SK-N-SH treated with all-trans-retinoic acid at 6 μM for 48 hours (cell line): ENCODE results near the gene JPT2.
"Not testable (repeated sequence)": the region's sequence is repeated elsewhere in the genome, so short reads cannot be mapped to it uniquely, and the experiment has no call there.

Source experiments
- ATAC-seq: fragments of 200-7000 bp; cut with Tn5 transposase; 3 replicates; pipeline ENCODE4 v1.9.1; 2020; ENCODE audit warnings: mild to moderate bottlenecking, moderate library complexity
- ARNTL ChIP-seq: fragments of 450-650 bp; formaldehyde crosslinking; IDR thresholded peaks from 2 replicates; pipeline ENCODE4 v1.5.0; 2020; ENCODE audit warnings: low read depth, mild to moderate bottlenecking, moderate library complexity, borderline replicate concordance
- BACH2 ChIP-seq: fragments of 250-450 bp; sonication (Bioruptor Pico); IDR thresholded peaks from 2 replicates; pipeline ENCODE4 v1.9.0; 2021; ENCODE audit warnings: mild to moderate bottlenecking, borderline replicate concordance
- CREB5 ChIP-seq: fragments of 250-450 bp; sonication (Bioruptor Pico); IDR thresholded peaks from 2 replicates; pipeline ENCODE4 v1.5.1; 2020; ENCODE audit warnings: low read depth, mild to moderate bottlenecking, moderate library complexity
- CSDC2 ChIP-seq: fragments of 250-450 bp; sonication (Bioruptor Pico); IDR thresholded peaks from 2 replicates; pipeline ENCODE4 v1.5.0; 2020; ENCODE audit warnings: mild to moderate bottlenecking, moderate library complexity
- ESRRG ChIP-seq: fragments of 250-450 bp; sonication (Bioruptor Pico); IDR thresholded peaks from 2 replicates; pipeline ENCODE4 v1.6.1; 2021; ENCODE audit warnings: mild to moderate bottlenecking
- GLIS3 ChIP-seq: fragments of 250-450 bp; sonication (Bioruptor Pico); IDR thresholded peaks from 2 replicates; pipeline ENCODE4 v1.5.0; 2020; ENCODE audit warnings: mild to moderate bottlenecking, moderate library complexity
- ISL1 ChIP-seq: fragments of 250-450 bp; sonication (Bioruptor Pico); IDR thresholded peaks from 2 replicates; pipeline ENCODE4 v2.1.2; 2022; ENCODE audit warnings: mild to moderate bottlenecking, moderate library complexity
- OSR1 ChIP-seq: fragments of 250-450 bp; sonication (Bioruptor Pico); IDR thresholded peaks from 2 replicates; pipeline ENCODE4 v1.8.0; 2022; ENCODE audit warnings: moderate library complexity, mild to moderate bottlenecking, inconsistent platforms
- PATZ1 ChIP-seq: fragments of 250-450 bp; sonication (Bioruptor Pico); IDR thresholded peaks from 2 replicates; pipeline ENCODE4 v1.8.0; 2020; ENCODE audit warnings: mild to moderate bottlenecking, moderate library complexity, borderline replicate concordance
- POU6F1 ChIP-seq: fragments of 250-450 bp; sonication (Bioruptor Pico); IDR thresholded peaks from 2 replicates; pipeline ENCODE4 v1.8.0; 2021; ENCODE audit warnings: low read depth, mild to moderate bottlenecking, moderate library complexity, borderline replicate concordance
- PPARA ChIP-seq: fragments of 250-450 bp; sonication (Bioruptor Pico); IDR thresholded peaks from 2 replicates; pipeline ENCODE4 v1.5.0; 2020; ENCODE audit warnings: mild to moderate bottlenecking, borderline replicate concordance
- RARB ChIP-seq: fragments of 250-450 bp; sonication (Bioruptor Pico); IDR thresholded peaks from 2 replicates; pipeline ENCODE4 v1.8.0; 2021; ENCODE audit warnings: mild to moderate bottlenecking, moderate library complexity
- TCF4 ChIP-seq: fragments of 250-450 bp; sonication (Bioruptor Pico); IDR thresholded peaks from 2 replicates; pipeline ENCODE4 v1.8.0; 2021; ENCODE audit warnings: mild to moderate bottlenecking, moderate library complexity, borderline replicate concordance
- TSHZ2 ChIP-seq: fragments of 250-450 bp; sonication (Bioruptor Pico); IDR thresholded peaks from 2 replicates; pipeline ENCODE4 v1.5.0; 2020; ENCODE audit warnings: mild to moderate bottlenecking, moderate library complexity
- ZFP3 ChIP-seq: fragments of 250-450 bp; sonication (Bioruptor Pico); IDR thresholded peaks from 2 replicates; pipeline ENCODE4 v1.5.0; 2020; ENCODE audit warnings: mild to moderate bottlenecking, moderate library complexity
- ZFP30 ChIP-seq: fragments of 450-650 bp; formaldehyde crosslinking; IDR thresholded peaks from 2 replicates; pipeline ENCODE4 v1.5.0; 2022; ENCODE audit warnings: mild to moderate bottlenecking, moderate library complexity
- ZNF565 ChIP-seq: fragments of 450-650 bp; formaldehyde crosslinking; conservative IDR thresholded peaks from 2 replicates; pipeline ENCODE4 v1.5.0; 2020; ENCODE audit warnings: low read depth, mild to moderate bottlenecking, moderate library complexity
- ZNF70 ChIP-seq: fragments of 450-650 bp; formaldehyde crosslinking; IDR thresholded peaks from 2 replicates; pipeline ENCODE4 v1.5.0; 2020; ENCODE audit warnings: mild to moderate bottlenecking, moderate library complexity
- ZNF8 ChIP-seq: fragments of 450-650 bp; formaldehyde crosslinking; IDR thresholded peaks from 2 replicates; pipeline ENCODE4 v1.5.0; 2020; ENCODE audit warnings: mild to moderate bottlenecking, moderate library complexity

Gene JPT2

GRCh38 chr16:1715220-1715619, 37.1 kb downstream of the JPT2 start:
- no peak for TF ChIP-seq TCF4 (CRISPR knock-in tag)
- no peak for TF ChIP-seq ISL1
- no peak for TF ChIP-seq ZFP3 (CRISPR knock-in tag)
- TF ChIP-seq ZNF565 = no peak
- no peak for TF ChIP-seq ZNF8
- TF ChIP-seq CREB5 (CRISPR knock-in tag) = no peak
- ATAC-seq = no peak

GRCh38 chr16:1718236-1718635, 40.2 kb downstream of the JPT2 start:
- ATAC-seq = not testable (repeated sequence)

GRCh38 chr16:1719559-1720229, 41.6 kb downstream of the JPT2 start:
- not testable (repeated sequence) for ATAC-seq

- TF ChIP-seq ISL1 (no peak), BACH2 (CRISPR knock-in tag) (no peak), ZFP3 (CRISPR knock-in tag) (no peak), ARNTL (CRISPR knock-in tag) (no peak), PPARA (CRISPR knock-in tag) (no peak), ZFP30 (no peak), OSR1 (no peak)
- ATAC-seq = no peak
Observed at GRCh38 chr16:1721372-1721771, 43.3 kb downstream of the JPT2 start.

GRCh38 chr16:1723450-1724147, 45.5 kb downstream of the JPT2 start:
- ATAC-seq = peak; percentile 67
- TF ChIP-seq ESRRG (CRISPR knock-in tag) (no peak), ZNF565 (no peak)

- no peak for ATAC-seq
- TF ChIP-seq ZFP3 (CRISPR knock-in tag) = no peak
Observed at GRCh38 chr16:1724491-1724890, 46.4 kb downstream of the JPT2 start.

- TF ChIP-seq PPARA (CRISPR knock-in tag) (no peak), ZNF8 (no peak), ISL1 (no peak), TSHZ2 (no peak), CSDC2 (no peak), ZNF70 (CRISPR knock-in tag) (no peak), TCF4 (CRISPR knock-in tag) (no peak), POU6F1 (CRISPR knock-in tag) (no peak), ESRRG (CRISPR knock-in tag) (no peak), CREB5 (CRISPR knock-in tag) (no peak), BACH2 (CRISPR knock-in tag) (no peak), GLIS3 (CRISPR knock-in tag) (no peak), PATZ1 (CRISPR knock-in tag) (no peak), RARB (CRISPR knock-in tag) (no peak)
- ATAC-seq = no peak
Observed at GRCh38 chr16:1726661-1727502, 48.8 kb downstream of the JPT2 start.
